Daoy (cell line): ENCODE results near the gene ATP6AP2. TPM values are rescaled to one million over a fixed set of nuclear protein-coding genes. Genes with fewer than 3 reads are reported as not detected.

Experiments
- DNase-seq: peaks from one replicate; pipeline ENCODE4 v3.0.0-alpha.2; 2015; ENCODE audit warnings: low read depth
- total RNA-seq: library from RNA; depleted of rRNA; stranded (reverse); fragments of >200 nt; shearing (Covaris generic); gene quantifications from 2 replicates; pipeline ENCODE4 v1.2.3, GENCODE V29; 2014; rRNA removed

ATP6AP2 gene
- total RNA-seq, 1 experiment from 2014 or later: 54.8 TPM

DNA sequence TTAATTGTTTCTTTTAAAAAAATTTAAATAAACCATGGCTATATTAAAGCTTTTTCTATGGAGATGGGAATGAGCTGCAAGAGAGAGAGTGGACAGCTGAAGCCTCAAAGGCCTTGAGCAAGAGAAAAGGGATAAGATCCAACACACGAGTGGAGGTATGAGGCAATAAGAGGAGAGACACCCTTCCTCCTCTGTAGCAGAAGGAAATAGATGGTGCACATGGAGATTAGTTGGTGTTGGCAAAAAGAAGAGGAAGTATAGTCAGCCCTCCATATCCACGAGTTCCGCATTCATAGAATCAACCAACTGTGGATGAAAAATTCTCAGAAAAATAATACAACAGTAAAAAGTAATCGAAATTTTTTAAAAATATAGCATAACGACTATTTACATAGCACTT is 63.4 kb downstream of the ATP6AP2 start:
- DNase-seq: peak; percentile 8

DNA sequence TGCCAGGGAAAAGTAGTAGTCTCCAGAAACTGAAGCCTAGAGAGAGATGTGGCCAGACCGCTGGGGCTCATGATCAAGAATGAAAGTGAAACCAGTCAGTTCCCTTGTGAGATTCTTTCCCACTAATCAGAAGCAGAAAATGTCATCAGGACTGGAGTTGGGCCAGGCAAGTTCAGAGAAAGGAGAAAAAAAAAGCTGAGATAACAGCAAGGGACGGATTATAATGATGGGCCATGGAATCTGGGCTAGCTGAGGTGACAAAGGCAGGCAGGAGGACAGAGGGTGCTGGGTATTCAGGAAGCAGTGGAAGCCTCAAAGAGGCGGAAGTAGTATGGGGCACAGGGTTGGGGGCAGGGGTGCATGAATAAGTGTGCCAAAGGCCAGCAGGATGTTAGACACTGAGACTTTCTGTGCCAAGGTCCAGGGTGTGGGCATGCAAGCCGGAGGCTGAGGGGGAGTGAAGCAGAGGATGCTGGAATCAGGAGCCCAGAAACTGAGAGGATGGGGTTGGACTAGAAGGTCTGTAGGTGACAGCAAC is 64.1 kb downstream of the ATP6AP2 start:
- DNase-seq: peak; percentile 77

DNA sequence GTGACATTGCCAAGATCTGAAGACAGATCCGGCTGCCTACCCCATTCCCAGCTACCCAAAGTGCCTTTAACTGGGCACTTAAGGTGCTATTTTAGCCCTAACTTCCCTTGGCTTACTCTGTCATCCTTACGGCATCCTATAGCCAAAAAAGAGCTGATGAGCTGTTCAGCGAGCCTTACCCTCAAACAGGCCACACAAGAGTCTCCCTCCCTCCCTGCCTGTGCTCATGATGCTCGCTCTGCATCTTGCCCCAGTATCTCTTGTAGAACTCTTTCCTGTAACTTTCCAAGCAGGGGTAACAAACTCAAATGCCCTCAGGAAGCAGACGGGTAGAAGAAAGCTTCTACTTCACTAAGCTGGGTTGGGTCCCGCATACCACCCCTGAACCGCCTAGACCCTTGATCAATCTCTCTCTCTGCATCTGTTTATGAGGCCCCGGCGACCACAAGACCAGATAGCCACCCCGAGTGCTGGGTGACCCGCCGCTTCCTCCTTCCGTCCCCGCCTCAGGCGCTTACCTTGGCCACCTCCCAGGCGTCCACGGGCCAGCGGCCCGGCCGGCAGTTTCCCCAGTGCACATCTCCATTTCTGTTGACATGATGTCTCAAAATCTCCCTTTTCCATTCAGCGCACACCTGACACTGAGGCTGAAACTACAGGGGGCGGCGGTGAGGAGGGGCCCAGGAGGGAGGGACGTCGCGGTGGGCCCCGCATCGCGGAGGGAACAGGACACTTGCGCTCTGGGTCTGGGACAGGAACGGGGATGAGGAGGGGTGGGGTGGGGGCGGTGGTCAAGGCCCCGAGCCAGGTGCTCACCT is 65.9 kb downstream of the ATP6AP2 start:
- DNase-seq: peak; percentile 19

DNA sequence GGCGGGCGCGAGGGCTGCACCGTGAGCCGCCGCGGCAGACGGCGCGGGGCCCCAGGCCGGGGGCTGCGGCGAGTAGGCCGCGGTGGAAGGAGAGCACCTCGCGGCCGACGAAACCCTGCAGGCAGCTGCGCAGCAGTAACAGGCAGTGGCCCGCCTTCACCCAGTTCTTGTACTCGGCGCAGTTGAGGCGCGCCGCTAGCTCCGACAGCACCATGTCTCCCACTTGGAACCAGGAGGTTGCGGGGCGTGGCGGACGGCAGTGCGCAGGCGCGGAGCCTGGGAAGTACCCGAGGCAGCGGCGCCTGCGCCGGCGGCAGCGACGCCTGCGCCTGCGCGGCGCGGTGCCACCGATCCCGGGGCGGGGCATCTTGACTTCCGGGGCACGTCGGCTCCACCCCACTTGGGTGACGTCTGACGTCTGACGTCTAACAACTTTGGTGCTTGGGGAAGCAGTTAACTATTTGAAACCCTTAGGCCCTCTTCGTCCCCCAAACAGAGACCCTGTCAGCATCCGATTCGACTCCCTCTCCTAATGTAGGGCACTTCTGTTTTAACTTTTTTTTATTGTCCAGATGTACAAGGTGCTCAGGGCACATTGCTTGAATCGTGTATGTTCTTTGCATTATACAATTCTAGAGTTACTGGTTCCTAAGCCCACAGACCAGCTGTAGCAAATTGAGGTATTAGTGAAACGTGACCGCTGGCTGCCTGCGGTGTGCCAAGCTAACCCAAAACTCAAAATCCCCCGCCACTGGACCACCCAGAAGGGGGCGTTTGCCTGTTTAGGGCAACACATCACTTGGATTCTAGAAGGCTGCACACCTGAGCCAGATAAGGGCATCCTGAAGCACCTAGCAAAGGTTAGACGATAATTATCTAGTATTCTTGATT is 66.8 kb downstream of the ATP6AP2 start, which contains the start of gene CXorf38:
Gene CXorf38 (minus strand): TSS at position 255 of the 891 bp plus-strand sequence. CDS start 41 bp downstream, at position 214.
- peak; percentile 91 for DNase-seq

GRCh38 chrX:40651620-40652223 is 71.0 kb downstream of the ATP6AP2 start:
- DNase-seq: peak; percentile 32

GRCh38 chrX:40652664-40653063 is 71.9 kb downstream of the ATP6AP2 start:
- DNase-seq: no peak

GRCh38 chrX:40653535-40653934 is 72.8 kb downstream of the ATP6AP2 start:
- no peak for DNase-seq

Other genes starting within 250 kb of the ATP6AP2 start
- not detected in 2 replicates for gene MPC1L, start 42.5 kb downstream of the ATP6AP2 start, total RNA-seq
- 15.0 and 19.8 TPM in 2 replicates for gene CXorf38, start 66.6 kb downstream of the ATP6AP2 start, total RNA-seq
- gene MED14, start 154.6 kb downstream of the ATP6AP2 start, total RNA-seq: 17.4 and 43.6 TPM in 2 replicates